ENCODE measurements around the gene STK39.

The STK39 gene

GRCh38 chr2:168247341-168248261 is at the start of gene STK39:
STK39 (minus strand) TSS chr2:168247595; CDS start chr2:168247435, 160 bp downstream.
- TF ChIP-seq, protein P1, sequence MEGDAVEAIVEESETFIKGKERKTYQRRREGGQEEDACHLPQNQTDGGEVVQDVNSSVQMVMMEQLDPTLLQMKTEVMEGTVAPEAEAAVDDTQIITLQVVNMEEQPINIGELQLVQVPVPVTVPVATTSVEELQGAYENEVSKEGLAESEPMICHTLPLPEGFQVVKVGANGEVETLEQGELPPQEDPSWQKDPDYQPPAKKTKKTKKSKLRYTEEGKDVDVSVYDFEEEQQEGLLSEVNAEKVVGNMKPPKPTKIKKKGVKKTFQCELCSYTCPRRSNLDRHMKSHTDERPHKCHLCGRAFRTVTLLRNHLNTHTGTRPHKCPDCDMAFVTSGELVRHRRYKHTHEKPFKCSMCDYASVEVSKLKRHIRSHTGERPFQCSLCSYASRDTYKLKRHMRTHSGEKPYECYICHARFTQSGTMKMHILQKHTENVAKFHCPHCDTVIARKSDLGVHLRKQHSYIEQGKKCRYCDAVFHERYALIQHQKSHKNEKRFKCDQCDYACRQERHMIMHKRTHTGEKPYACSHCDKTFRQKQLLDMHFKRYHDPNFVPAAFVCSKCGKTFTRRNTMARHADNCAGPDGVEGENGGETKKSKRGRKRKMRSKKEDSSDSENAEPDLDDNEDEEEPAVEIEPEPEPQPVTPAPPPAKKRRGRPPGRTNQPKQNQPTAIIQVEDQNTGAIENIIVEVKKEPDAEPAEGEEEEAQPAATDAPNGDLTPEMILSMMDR (IDR thresholded peaks at IDR 0.05): no peak

DNA sequence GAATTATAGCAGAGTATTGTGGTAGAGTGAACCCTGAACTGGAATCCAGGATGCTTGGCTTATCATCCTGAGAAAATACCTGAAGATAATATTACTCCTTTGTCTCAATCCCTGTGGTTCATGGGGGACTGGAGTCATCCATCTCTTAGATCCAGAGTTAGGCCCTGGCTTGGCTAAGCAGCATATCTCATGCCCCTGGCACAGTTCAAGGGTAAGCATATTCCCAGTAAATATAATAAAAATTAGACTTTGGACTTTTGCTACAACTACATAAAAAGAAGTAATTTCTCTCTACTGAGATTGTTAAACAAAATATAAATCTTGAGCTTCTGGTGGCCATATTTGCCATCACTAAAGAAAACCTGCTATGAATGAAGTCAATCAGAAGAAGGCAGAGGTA is 47.7 kb upstream of the STK39 start:
- TF ChIP-seq, protein P1 (IDR thresholded peaks at IDR 0.05): no peak

DNA sequence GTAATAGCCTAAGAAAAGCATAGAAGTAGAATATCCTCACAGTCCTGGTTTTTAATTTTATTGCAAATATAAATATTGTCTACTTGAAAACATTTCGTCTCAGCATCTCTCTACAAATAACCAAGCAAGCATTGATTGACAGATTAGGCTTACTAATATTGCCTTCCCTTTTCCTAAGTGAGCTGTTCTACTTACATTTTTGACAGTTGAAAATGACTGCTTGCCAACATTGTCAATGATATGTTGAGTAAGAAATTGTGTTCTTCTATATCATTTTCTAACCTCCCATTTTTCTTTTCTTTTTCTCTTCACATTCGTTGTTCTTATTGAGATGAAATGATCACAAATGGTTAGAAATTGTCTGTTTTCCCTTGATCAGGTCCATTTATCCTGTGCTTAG is 47.0 kb upstream of the STK39 start:
- TF ChIP-seq, protein P1 (IDR thresholded peaks at IDR 0.05): no peak

DNA sequence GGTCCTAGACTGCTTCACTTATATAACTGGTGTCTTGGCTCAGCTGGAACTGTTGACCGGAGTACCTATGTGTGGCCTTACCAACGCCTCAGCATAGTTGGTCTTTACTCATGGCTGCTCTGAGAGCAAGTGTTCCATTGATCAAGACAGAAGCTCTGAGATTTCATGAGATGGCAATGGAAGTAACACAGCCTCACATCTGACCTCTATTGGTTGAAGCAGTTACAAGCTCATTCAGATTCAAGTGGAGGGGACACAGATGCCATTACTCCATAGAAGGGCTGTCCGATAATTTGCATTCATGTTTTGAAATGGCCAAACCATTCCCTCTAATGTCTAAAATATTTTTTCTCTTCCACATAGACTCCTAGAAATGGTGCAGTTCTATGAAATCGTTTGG is 46.4 kb upstream of the STK39 start:
- TF ChIP-seq, protein P1 (IDR thresholded peaks at IDR 0.05): no peak

GRCh38 chr2:168290391-168290790 is 43.0 kb upstream of the STK39 start:
- TF ChIP-seq, protein P1 (IDR thresholded peaks at IDR 0.05): no peak

GRCh38 chr2:168289880-168290279 is 42.5 kb upstream of the STK39 start:
- TF ChIP-seq, protein P1 (IDR thresholded peaks at IDR 0.05): no peak

GRCh38 chr2:168286535-168286934 is 39.1 kb upstream of the STK39 start:
- TF ChIP-seq, protein P1 (IDR thresholded peaks at IDR 0.05): no peak
